ENCODE measurements around the gene GDAP2.
A peak's percentile ranks its signal among the peaks of the same experiment; 100 is the strongest.
"Not testable (repeated sequence)": the region's sequence is repeated elsewhere in the genome, so short reads cannot be mapped to it uniquely, and the experiment has no call there.

Gene GDAP2, protein sequence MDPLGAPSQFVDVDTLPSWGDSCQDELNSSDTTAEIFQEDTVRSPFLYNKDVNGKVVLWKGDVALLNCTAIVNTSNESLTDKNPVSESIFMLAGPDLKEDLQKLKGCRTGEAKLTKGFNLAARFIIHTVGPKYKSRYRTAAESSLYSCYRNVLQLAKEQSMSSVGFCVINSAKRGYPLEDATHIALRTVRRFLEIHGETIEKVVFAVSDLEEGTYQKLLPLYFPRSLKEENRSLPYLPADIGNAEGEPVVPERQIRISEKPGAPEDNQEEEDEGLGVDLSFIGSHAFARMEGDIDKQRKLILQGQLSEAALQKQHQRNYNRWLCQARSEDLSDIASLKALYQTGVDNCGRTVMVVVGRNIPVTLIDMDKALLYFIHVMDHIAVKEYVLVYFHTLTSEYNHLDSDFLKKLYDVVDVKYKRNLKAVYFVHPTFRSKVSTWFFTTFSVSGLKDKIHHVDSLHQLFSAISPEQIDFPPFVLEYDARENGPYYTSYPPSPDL

GRCh38 chr1:117929343-117930172 is at the start of gene GDAP2, which contains the start of gene WDR3:
Gene GDAP2, minus strand, starts transcription at chr1:117929621. Its CDS starts 9,264 bp downstream, at chr1:117920357.
Gene WDR3, plus strand, starts transcription at chr1:117929739. Its CDS starts 3,581 bp downstream, at chr1:117933320.
- peak; percentile 91 for DNase-seq (ENCODE audit: low spot score)

DNA sequence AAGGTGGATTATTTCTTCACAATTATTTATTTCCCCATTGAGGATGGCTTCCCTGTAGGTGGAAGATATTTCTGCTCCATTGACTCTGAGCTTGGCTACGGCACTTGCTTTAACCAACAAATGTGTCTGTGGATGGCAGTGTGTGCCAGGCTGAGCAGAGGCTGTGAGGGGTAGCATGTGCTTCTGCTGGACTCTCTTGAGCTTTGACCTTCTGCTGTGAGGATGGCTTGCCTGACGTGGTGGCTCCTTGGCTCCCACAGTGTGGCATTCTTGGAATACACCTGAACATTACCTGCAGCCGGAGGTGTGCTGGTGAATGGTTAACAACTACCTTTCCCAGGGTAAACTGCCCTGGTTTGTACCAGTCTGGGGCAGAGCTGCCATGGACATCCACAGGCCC is 47.0 kb upstream of the GDAP2 start:
- DNase-seq (ENCODE audit: low spot score): no peak

- DNase-seq (ENCODE audit: low spot score): no peak
Measured at GRCh38 chr1:117971777-117972176, 42.4 kb upstream of the GDAP2 start.

- no peak for DNase-seq (ENCODE audit: low spot score)
Measured at GRCh38 chr1:117970252-117970651, 40.8 kb upstream of the GDAP2 start.

DNA sequence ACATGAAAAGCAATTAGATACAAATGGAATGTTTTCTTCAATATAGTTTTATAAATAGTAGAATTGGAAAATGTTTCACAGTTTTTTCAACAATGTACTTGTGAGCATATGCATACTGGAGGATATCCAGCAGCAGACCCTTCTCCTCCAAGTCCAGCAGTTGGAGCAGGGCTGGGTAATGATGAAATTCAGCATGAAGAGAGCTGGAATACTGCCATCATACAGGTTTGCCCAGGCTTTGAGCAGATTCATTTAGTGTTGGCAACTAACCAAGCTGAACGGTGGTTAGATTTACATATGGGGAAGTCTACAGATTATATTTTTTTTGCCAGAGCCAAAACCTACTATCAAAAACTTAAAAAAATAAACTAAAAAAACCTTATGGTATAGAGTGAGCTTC is 38.5 kb upstream of the GDAP2 start:
- no peak for DNase-seq (ENCODE audit: low spot score)

- peak; percentile 3 for DNase-seq (ENCODE audit: low spot score)
Measured at GRCh38 chr1:117967477-117967876, 38.1 kb upstream of the GDAP2 start.

- no peak for DNase-seq (ENCODE audit: low spot score)
Measured at GRCh38 chr1:117964290-117965038, 35.0 kb upstream of the GDAP2 start.

DNA sequence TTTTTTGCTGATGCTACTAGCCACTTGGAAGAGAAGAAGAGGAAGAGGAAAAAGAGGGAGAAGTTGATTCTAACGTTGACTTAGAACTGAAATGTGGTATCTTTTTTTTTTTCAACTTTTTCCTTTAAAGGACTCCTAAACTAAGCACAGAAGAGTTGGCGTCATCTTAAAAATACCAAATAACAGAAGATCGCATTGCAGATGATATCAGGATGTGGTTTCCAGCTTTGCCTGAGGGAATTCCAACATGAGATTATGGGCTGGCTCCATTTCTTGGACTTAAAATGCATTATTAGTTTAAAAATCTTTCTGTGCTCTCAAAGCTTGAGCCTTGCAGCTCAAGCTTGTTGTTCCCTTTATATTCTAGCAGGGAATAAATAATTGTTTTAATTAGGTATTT is 29.9 kb upstream of the GDAP2 start:
- no peak for DNase-seq (ENCODE audit: low spot score)

DNA sequence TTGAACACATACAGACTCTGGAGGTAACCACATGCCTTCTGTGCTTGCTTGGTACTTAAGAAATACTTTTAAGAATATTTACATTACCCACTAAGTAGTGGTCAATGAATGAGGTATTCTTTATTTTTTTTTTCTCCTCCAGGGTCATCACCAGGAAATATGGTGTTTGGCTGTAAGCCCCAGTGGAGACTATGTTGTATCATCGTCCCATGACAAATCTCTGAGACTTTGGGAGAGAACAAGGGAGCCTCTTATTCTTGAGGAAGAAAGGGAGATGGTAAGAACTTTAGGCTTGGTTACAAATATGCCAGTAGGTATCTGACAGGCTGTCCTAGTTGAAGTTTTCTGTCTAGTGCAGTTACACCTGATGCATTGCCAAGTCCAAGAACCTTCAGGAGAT is 23.0 kb upstream of the GDAP2 start:
- no peak for DNase-seq (ENCODE audit: low spot score)

- no peak for DNase-seq (ENCODE audit: low spot score)
Measured at GRCh38 chr1:117942293-117942692, 12.9 kb upstream of the GDAP2 start.

DNA sequence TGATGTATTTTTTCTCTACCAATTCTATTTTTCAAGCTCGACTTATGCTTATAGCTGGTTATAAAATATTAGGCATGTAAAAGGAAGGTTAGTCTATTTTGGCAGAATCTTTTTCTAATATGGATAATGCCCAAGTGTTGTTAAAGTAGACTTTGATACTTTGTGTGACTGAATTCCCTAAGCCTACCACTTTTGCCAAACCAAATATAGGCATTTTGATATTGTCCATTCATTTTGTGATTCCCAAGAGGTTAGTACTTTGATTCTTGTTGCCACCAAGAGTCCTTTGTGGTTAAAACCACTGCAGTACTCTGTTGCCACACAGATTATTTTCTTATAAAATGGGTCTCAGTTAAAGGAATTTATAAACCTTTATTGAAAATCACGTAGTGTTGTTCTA is 4.3 kb upstream of the GDAP2 start:
- DNase-seq (ENCODE audit: low spot score): no peak

DNA sequence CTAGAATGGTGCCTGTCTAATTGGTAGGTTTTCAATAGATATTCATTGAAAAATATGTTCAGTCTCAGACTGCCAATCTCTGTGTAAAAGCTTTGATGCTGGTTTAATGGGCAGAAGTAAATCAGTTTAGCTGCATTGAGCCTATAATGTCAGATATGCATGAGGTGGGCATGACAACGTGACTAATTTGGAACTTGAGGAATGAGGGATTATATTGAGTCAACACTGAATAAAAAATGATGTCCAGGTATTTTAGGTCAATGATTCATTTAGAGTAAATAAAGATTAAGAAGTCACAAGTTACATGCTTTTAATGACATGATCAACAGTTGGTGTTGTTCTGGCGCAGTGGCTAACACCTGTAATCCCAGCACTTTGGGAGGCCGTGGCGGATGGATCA is 3.2 kb upstream of the GDAP2 start:
- DNase-seq (ENCODE audit: low spot score): no peak

DNA sequence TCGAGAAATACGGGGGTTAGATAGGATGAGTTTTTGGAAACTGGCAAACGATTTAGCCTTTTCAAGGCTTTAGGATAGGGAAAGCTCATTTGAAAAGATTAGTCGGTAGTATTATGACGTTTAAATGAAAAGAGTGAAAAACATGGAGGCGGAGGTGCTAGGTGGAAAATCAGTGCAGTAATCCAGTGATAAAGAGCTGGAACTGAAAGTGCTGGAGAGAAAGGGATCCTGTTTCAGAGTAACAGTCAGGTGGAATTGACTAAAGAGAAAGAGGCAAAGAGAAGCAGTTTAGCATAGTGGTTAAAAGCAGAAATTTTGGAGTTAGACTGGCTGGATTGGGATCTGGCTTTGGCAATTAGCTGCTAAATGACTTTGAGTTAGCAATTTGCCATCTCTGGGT is 1.1 kb upstream of the GDAP2 start:
- DNase-seq (ENCODE audit: low spot score): no peak

- no peak for DNase-seq (ENCODE audit: low spot score)
Measured at GRCh38 chr1:117930173-117930447, 689 bp upstream of the GDAP2 start.

DNA sequence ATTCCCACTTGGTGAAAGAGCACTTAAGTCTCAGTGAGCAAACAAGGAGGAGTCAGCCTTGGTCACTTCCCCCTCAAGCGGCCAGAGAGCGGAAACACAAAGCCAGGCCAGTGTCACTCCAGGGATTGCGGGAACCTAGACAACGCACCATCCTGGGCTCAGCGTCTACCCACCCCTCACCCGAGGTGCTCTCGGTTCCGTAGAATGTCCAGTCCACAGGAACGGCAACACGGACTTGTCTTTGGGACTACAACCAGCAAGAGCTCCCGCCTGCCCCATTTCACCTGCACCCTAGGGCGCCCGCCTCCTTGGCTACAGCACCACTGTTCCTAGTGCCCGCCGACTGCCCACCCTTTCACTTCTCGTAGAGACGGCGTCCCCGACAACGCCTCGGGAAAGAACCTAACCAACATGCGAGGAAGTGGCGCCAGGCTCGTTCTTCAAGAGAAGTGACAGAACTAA is 509 bp downstream of the GDAP2 start:
- peak; percentile 41 for DNase-seq (ENCODE audit: low spot score)

DNA sequence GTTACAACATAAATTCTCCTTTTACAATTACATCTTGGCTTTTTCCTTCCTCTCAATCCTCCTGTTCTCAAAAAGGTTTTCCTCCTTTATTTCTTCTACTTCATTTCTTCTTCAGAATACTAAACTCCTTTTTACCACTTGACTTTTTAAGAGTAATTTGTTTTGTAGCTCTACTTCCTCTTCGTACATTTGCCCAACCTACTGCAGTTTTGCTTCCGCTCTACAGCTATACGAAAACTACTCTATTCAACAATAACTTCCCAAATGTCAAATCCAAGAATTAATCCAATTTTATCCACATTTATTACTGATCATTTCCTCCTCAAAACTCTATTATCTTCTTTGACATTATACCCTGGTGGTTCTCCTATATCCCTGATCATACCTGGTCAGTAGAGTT is 3.4 kb downstream of the GDAP2 start:
- no peak for DNase-seq (ENCODE audit: low spot score)

- DNase-seq (ENCODE audit: low spot score): not testable (repeated sequence)
Measured at GRCh38 chr1:117922717-117923116, 6.7 kb downstream of the GDAP2 start.

DNA sequence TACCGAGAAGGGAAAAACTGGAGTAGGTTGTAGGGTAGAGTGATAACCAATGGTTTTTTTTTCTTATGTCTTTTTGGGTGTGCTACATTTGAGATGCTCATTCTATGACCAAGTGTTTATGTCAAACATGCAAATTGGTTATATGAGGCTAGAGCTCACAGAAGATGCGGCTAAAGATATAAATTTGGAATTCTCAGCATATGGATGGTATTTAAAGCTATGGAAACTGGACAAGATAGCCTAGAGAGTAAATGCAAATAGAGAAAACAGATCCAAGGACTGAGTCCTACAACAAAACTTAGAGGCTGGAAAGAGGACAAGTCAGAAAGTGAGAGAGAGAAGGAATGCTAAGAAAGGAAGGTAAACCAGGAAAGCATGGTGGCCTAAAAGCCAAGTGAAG is 7.4 kb downstream of the GDAP2 start:
- DNase-seq (ENCODE audit: low spot score): no peak

DNA sequence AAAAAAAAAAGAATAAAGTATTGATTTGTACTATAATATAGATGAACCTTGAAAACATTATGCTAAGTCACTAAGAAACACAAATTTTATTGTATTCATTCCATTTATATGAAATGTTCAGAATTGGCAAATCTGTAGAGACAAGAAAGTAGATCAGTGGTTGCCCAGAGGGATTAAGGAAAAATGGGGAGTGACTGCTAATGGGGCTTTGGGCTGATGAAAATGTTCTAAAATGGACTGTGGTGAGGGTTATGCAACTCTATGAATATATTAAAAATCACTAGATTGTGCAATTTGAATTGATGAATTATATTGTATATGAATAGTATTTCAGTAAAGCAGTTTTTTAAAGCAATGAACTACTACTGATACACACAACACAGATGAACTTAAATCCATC is 10.0 kb downstream of the GDAP2 start:
- no peak for DNase-seq (ENCODE audit: low spot score)

DNA sequence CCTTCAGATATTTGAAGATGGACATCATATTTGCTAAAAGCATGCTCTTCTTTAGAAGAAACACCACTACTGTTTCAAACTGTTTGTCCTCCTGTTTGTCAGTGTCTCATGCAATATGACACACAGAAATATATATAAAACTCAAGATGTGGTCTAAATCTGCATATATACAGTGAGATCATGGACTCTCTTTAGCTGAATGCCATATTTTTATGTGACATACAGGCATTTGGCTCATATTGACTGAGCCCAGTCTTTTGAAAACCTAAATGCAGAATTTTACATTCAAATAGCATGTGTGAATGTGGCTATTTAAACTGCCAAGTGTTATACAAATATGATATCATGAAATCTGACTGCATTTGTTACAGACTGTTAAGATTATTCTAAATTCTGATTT is 18.4 kb downstream of the GDAP2 start:
- DNase-seq (ENCODE audit: low spot score): no peak

DNA sequence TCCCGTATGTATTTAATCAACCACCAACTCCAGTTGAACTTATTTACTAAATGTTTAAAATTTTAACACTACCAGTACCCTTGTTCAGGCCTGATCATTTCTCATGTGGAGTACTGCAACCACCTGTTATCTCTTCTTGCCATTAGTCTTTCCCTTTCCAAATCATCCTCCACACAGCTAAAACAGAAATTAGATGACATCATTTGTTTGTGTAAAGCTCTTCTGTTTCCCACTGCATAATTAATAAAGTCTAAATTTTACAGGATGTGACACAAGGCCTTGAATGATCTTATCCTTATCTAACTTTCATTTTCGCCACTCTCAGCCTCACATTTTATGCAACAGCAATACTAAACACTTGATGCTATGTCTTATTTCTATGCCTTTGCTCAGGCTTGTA is 24.4 kb downstream of the GDAP2 start:
- no peak for DNase-seq (ENCODE audit: low spot score)

GRCh38 chr1:117904485-117904884 is 24.9 kb downstream of the GDAP2 start:
- no peak for DNase-seq (ENCODE audit: low spot score)
